CD4-positive, alpha-beta T cell treated with Interleukin-10 for 1 hour (primary cell): Measurements from ENCODE around the gene AXIN2.

Experiments
- DNase-seq: peaks from one replicate; pipeline ENCODE4 v3.0.0-alpha.2; 2020

Gene AXIN2

GRCh38 chr17:65583921-65584603 is 22.6 kb upstream of the AXIN2 start:
- no peak for DNase-seq

- DNase-seq, result no peak
Measured at GRCh38 chr17:65576939-65577338, 15.5 kb upstream of the AXIN2 start.

GRCh38 chr17:65573282-65573602 is 11.8 kb upstream of the AXIN2 start:
- no peak for DNase-seq

GRCh38 chr17:65572581-65573281 is 11.3 kb upstream of the AXIN2 start:
- no peak for DNase-seq

GRCh38 chr17:65572186-65572580 is 10.7 kb upstream of the AXIN2 start:
- DNase-seq, result no peak

GRCh38 chr17:65568918-65569317 is 7.5 kb upstream of the AXIN2 start:
- DNase-seq, result no peak

GRCh38 chr17:65567566-65567965 is 6.1 kb upstream of the AXIN2 start:
- DNase-seq, result no peak

- DNase-seq, result no peak
Measured at GRCh38 chr17:65565559-65565958, 4.1 kb upstream of the AXIN2 start.

- no peak for DNase-seq
Measured at GRCh38 chr17:65564793-65565192, 3.3 kb upstream of the AXIN2 start.

GRCh38 chr17:65562206-65562531 is 721 bp upstream of the AXIN2 start:
- no peak for DNase-seq

GRCh38 chr17:65560628-65561451 is 608 bp downstream of the AXIN2 start:
- DNase-seq, result peak; percentile 75

- peak; percentile 16 for DNase-seq
Measured at GRCh38 chr17:65559804-65560627, 1.4 kb downstream of the AXIN2 start.

- no peak for DNase-seq
Measured at GRCh38 chr17:65559461-65559803, 2.0 kb downstream of the AXIN2 start.

- peak; percentile 8 for DNase-seq
Measured at GRCh38 chr17:65558683-65559460, 2.6 kb downstream of the AXIN2 start.

- DNase-seq, result no peak
Measured at GRCh38 chr17:65558311-65558682, 3.2 kb downstream of the AXIN2 start.

- DNase-seq, result peak; percentile 55
Measured at GRCh38 chr17:65557349-65558310, 3.8 kb downstream of the AXIN2 start.

- no peak for DNase-seq
Measured at GRCh38 chr17:65556910-65557348, 4.5 kb downstream of the AXIN2 start.

GRCh38 chr17:65556014-65556909 is 5.2 kb downstream of the AXIN2 start:
- peak; percentile 86 for DNase-seq

GRCh38 chr17:65554553-65555223 is 6.8 kb downstream of the AXIN2 start:
- DNase-seq, result no peak
